OCI-LY7 (cell line): ENCODE data around the gene EPS15.

Source experiments
- CTCF ChIP-seq: fragments of 200-600 bp; sonication (generic); conservative IDR thresholded peaks from 2 replicates; pipeline ENCODE4 v1.5.1; 2014; ENCODE audit warnings: mild to moderate bottlenecking, antibody characterized with exemption, low read length, moderate library complexity, mixed read lengths
- EZH2phosphoT487 ChIP-seq: fragments of 200-600 bp; sonication (generic); IDR thresholded peaks from 2 replicates; pipeline ENCODE4 v1.6.1; 2018; ENCODE audit warnings: low read depth, borderline replicate concordance, mild to moderate bottlenecking, mixed run types, antibody characterized with exemption, low read length, moderate library complexity, mixed read lengths

GRCh38 chr1:51314974-51315373, 204.1 kb downstream of the EPS15 start:
- no peak for TF ChIP-seq CTCF
- no peak for TF ChIP-seq EZH2phosphoT487
